NT2/D1 (cell line): Measurements from ENCODE around the gene PDE4B.

Experiments used
- YY1 ChIP-seq: IDR thresholded peaks from 2 replicates; pipeline ENCODE4 v1.6.1; 2011; ENCODE audit not compliant: insufficient read length, insufficient read depth
- ZNF274 ChIP-seq: IDR thresholded peaks from 2 replicates; pipeline ENCODE4 v1.6.1; 2011; ENCODE audit warnings: mild to moderate bottlenecking, low read depth, low read length

- TF ChIP-seq YY1 (no peak), ZNF274 (no peak)
Measured at GRCh38 chr1:66371233-66372005, 578.7 kb downstream of the PDE4B start.
